GM23338 (cell line): ENCODE results near the gene TTC12. TPM values are rescaled to one million over a fixed set of nuclear protein-coding genes. Genes with fewer than 3 reads are reported as not detected.

ENCODE experiments used
- ATAC-seq: fragments of 200-7000 bp; cut with Tn5 transposase; 3 replicates; pipeline ENCODE4 v1.9.1; 2020
- DNase-seq: peaks from one replicate; pipeline ENCODE4 v3.0.0-alpha.2; 2015; ENCODE audit warnings: low spot score
- H2AFZ ChIP-seq: fragments of 200-600 bp; sonication (generic); 2 replicates; pipeline ENCODE4 v1.8.0; 2016; ENCODE audit warnings: antibody characterized with exemption, mild to moderate bottlenecking, moderate library complexity
- H3F3A ChIP-seq: fragments of 200-600 bp; sonication (generic); replicated peaks from 2 replicates; pipeline ENCODE4 v1.8.0; 2017; ENCODE audit warnings: antibody characterized with exemption, mixed run types, low read depth
- H3K27ac ChIP-seq: fragments of 200-600 bp; sonication (generic); 2 replicates; pipeline ENCODE4 v1.6.1; 2016; ENCODE audit warnings: low read depth
- H3K27me3 ChIP-seq: fragments of 200-600 bp; sonication (generic); 2 replicates; pipeline ENCODE4 v1.8.0; 2016; ENCODE audit warnings: mild to moderate bottlenecking, mixed run types, moderate library complexity; ENCODE audit not compliant: insufficient read depth
- H3K36me3 ChIP-seq: fragments of 200-600 bp; sonication (generic); 2 replicates; pipeline ENCODE4 v1.8.0; 2016; ENCODE audit warnings: mild to moderate bottlenecking; ENCODE audit not compliant: insufficient read depth
- H3K4me1 ChIP-seq: fragments of 200-600 bp; sonication (generic); 2 replicates; pipeline ENCODE4 v1.8.0; 2016; ENCODE audit warnings: mild to moderate bottlenecking, moderate library complexity; ENCODE audit not compliant: insufficient read depth
- H3K4me2 ChIP-seq: fragments of 200-600 bp; sonication (generic); 2 replicates; pipeline ENCODE4 v1.7.1; 2017; ENCODE audit warnings: mixed run types
- H3K4me3 ChIP-seq: fragments of 200-600 bp; sonication (generic); 2 replicates; pipeline ENCODE4 v1.6.1; 2016; ENCODE audit warnings: mixed run types
- H3K79me2 ChIP-seq: fragments of 200-600 bp; sonication (generic); replicated peaks from 2 replicates; pipeline ENCODE4 v1.8.0; 2017; ENCODE audit warnings: mild to moderate bottlenecking; ENCODE audit not compliant: insufficient read depth
- H3K9me2 ChIP-seq: fragments of 200-600 bp; sonication (generic); 2 replicates; pipeline ENCODE4 v1.8.0; 2017; ENCODE audit not compliant: insufficient read depth
- H4K20me1 ChIP-seq: fragments of 200-600 bp; sonication (generic); replicated peaks from 2 replicates; pipeline ENCODE4 v1.8.0; 2017; ENCODE audit warnings: mild to moderate bottlenecking; ENCODE audit not compliant: insufficient read depth
- H3K27ac Mint-ChIP-seq: 2 replicates; pipeline ENCODE4 v1.8.0; 2020; ENCODE audit warnings: inconsistent platforms, mild to moderate bottlenecking, moderate library complexity, mixed read lengths
- H3K27me3 Mint-ChIP-seq: 3 replicates; pipeline ENCODE4 v1.8.0; 2022; ENCODE audit warnings: low read depth, mild to moderate bottlenecking, moderate library complexity, mixed read lengths, inconsistent platforms; ENCODE audit not compliant: insufficient read depth, poor library complexity
- H3K36me3 Mint-ChIP-seq: 3 replicates; pipeline ENCODE4 v1.8.0; 2021; ENCODE audit warnings: low read depth, mild to moderate bottlenecking, inconsistent platforms, moderate library complexity, mixed read lengths
- H3K4me1 Mint-ChIP-seq: 3 replicates; pipeline ENCODE4 v1.8.0; 2020; ENCODE audit warnings: mild to moderate bottlenecking, inconsistent platforms, mixed read lengths
- H3K4me3 Mint-ChIP-seq: 3 replicates; pipeline ENCODE4 v1.8.0; 2021; ENCODE audit warnings: moderate library complexity, mild to moderate bottlenecking, inconsistent platforms, mixed read lengths
- H3K9me3 Mint-ChIP-seq: 3 replicates; pipeline ENCODE4 v1.8.0; 2020; ENCODE audit warnings: moderate library complexity, mild to moderate bottlenecking, inconsistent platforms, mixed read lengths
- CREB1 ChIP-seq: fragments of 250-450 bp; sonication (Bioruptor Pico); IDR thresholded peaks from 2 replicates; pipeline ENCODE4 v1.5.0; 2020; ENCODE audit warnings: low read depth, mild to moderate bottlenecking, moderate library complexity
- EZH2 ChIP-seq: fragments of 200-600 bp; sonication (generic); IDR thresholded peaks from one replicate; pipeline ENCODE4 v1.8.0; 2017; ENCODE audit warnings: antibody characterized with exemption, mild to moderate bottlenecking, low read depth; ENCODE audit not compliant: unreplicated experiment
- NANOG ChIP-seq: IDR thresholded peaks from 2 replicates; pipeline ENCODE4 v1.6.1; 2016; ENCODE audit warnings: antibody characterized with exemption, borderline replicate concordance
- POLR2AphosphoS5 ChIP-seq: IDR thresholded peaks from 2 replicates; pipeline ENCODE4 v1.6.1; 2016; ENCODE audit warnings: antibody characterized with exemption, low read depth
- ZNF114 ChIP-seq: fragments of 250-450 bp; sonication (Bioruptor Pico); IDR thresholded peaks from 2 replicates; pipeline ENCODE4 v1.5.0; 2020; ENCODE audit warnings: mild to moderate bottlenecking, moderate library complexity
- ZNF331 ChIP-seq: fragments of 250-450 bp; sonication (Bioruptor Pico); IDR thresholded peaks from 2 replicates; pipeline ENCODE4 v1.5.0; 2020; ENCODE audit warnings: low read depth, mild to moderate bottlenecking, moderate library complexity
- ZNF462 ChIP-seq: fragments of 250-450 bp; sonication (Bioruptor Pico); IDR thresholded peaks from 2 replicates; pipeline ENCODE4 v1.5.0; 2020; ENCODE audit warnings: mild to moderate bottlenecking, moderate library complexity
- polyA plus RNA-seq: library from polyadenylated mRNA; unstranded; fragments of >200 nt; fragmentation: Nextera tagmentation; extraction: Ambion mirVana; gene quantifications from 2 replicates; pipeline ENCODE4 v1.2.1, GENCODE V29; 2016
- total RNA-seq: library from RNA; depleted of rRNA; stranded (reverse); fragments of >200 nt; shearing (Covaris generic); gene quantifications from 2 replicates; pipeline ENCODE4 v1.2.3, GENCODE V29; 2014
- TF ChIP-seq, protein P1 (sequence below), 2 experiments: fragments of 200-600 bp in 1 of 2; sonication (generic) in 1 of 2; conservative IDR thresholded peaks; 2 replicates each; pipeline versions ENCODE4 v1.5.1 to v1.6.1; 2016 to 2017; ENCODE audit warnings: antibody characterized with exemption in 2 of 2, low read depth in 2 of 2, mild to moderate bottlenecking in 2 of 2, moderate library complexity in 1 of 2

TTC12 gene
- total and polyA plus RNA-seq, 2 experiments from 2014 or later = 3.4 to 12.5 TPM

DNA sequence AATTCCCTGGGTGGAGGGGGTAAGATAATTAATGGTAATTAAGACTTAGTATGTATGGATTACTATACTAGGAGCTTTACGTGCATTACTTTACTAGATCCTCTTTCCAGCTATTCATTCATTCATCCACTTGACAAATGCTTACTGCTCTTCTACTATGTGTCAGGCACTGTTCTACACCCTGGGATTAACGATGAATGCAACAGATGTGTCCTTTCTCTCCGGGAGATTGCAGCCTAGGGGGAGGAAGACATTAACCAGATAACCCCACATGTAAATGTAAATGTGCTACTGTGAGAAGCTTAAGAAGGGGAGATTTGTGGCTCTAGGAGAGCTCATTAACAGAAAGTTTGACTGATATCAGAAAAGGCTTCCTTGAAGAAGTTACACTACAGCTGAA, 74.9 kb downstream of the TTC12 start (continued):
- TF ChIP-seq ZNF462 (CRISPR knock-in tag) (no peak), EZH2 (no peak), ZNF114 (no peak), ZNF331 (no peak)

DNA sequence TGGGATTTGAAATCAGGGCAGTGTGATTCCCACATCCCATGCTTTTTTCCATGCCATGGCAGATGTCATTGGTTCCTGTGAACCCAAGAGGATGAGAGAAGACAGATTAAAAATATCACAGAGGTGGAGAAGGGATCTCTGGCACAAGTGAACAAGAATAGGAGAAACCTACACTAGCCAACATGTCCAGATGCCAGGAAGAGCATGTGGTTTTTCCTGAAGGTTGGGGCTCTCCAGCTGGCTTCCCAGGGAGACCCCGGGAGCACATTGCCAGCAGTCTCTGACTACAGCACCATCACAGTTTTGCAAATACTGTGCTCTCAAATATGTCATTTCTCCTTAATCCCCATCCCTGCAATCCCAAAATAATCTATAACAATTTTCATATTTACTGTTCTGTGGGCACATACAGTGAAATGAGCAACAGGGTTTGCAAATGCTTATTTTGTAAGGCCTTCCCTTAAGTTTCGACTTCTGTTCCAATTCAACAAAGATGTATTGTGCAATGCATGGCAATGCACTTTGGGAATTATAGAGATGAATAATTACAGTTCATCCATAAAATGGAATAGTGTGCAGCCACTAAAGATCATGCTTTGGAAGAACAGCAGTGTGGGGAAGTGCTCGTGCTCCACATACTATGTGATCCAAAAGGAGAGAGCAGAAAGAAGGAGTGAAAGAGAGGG, 78.0 kb downstream of the TTC12 start:
- Mint-ChIP-seq H3K9me3 (no peaks in the 10 kb centered on the region), H3K4me1 (no peaks in the 10 kb centered on the region), H3K27me3 (peaks cover 5% of the 10 kb centered on the region), H3K4me3 (no peak overlapping the region), H3K27ac (no peak overlapping the region), H3K36me3 (no peaks in the 10 kb centered on the region)
- no peak overlapping the region for H3K4me3 ChIP-seq
- no peaks in the 10 kb centered on the region for H4K20me1 ChIP-seq
- H3K27ac ChIP-seq = no peak overlapping the region
- TF ChIP-seq, protein P1, sequence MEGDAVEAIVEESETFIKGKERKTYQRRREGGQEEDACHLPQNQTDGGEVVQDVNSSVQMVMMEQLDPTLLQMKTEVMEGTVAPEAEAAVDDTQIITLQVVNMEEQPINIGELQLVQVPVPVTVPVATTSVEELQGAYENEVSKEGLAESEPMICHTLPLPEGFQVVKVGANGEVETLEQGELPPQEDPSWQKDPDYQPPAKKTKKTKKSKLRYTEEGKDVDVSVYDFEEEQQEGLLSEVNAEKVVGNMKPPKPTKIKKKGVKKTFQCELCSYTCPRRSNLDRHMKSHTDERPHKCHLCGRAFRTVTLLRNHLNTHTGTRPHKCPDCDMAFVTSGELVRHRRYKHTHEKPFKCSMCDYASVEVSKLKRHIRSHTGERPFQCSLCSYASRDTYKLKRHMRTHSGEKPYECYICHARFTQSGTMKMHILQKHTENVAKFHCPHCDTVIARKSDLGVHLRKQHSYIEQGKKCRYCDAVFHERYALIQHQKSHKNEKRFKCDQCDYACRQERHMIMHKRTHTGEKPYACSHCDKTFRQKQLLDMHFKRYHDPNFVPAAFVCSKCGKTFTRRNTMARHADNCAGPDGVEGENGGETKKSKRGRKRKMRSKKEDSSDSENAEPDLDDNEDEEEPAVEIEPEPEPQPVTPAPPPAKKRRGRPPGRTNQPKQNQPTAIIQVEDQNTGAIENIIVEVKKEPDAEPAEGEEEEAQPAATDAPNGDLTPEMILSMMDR (conservative IDR thresholded peaks at IDR 0.05; ENCODE audit: low read depth in 2 of 2) = no peak
- TF ChIP-seq ZNF114 (no peak), POLR2AphosphoS5 (no peak), NANOG (no peak), CREB1 (no peak)
- H3K79me2 ChIP-seq = no peaks in the 10 kb centered on the region
- no peaks in the 10 kb centered on the region for H3K27me3 ChIP-seq
- no peak overlapping the region for H3K4me2 ChIP-seq
- H3F3A ChIP-seq = no peaks in the 10 kb centered on the region
- no peak for ATAC-seq
- H3K9me2 ChIP-seq = peaks cover 13% of the 10 kb centered on the region; the same call in 1 of the 2 replicates
- DNase-seq = no peak
- no peaks in the 10 kb centered on the region for H3K36me3 ChIP-seq
- no peak overlapping the region for H2AFZ ChIP-seq
- H3K4me1 ChIP-seq = peaks cover under 1% of the 10 kb centered on the region; the same call in 1 of the 2 replicates
